GM18520 (cell line): Measurements from ENCODE around the gene TAF9.
"Not testable (repeated sequence)": the region's sequence is repeated elsewhere in the genome, so short reads cannot be mapped to it uniquely, and the experiment has no call there.

Source experiments
- ATAC-seq: cut with Tn5 transposase; IDR thresholded peaks from one replicate; pipeline ENCODE4 v1.9.1; 2021; ENCODE audit not compliant: unreplicated experiment

Gene TAF9, protein sequence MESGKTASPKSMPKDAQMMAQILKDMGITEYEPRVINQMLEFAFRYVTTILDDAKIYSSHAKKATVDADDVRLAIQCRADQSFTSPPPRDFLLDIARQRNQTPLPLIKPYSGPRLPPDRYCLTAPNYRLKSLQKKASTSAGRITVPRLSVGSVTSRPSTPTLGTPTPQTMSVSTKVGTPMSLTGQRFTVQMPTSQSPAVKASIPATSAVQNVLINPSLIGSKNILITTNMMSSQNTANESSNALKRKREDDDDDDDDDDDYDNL

GRCh38 chr5:69369340-69370121 is at the start of gene TAF9, which contains the start of the genes AK6 and RAD17:
Gene TAF9, minus strand, starts transcription at chr5:69369520. Its CDS starts 3,783 bp downstream, at chr5:69365737.
Gene AK6, minus strand, starts transcription at chr5:69369520. Its CDS starts 30 bp downstream, at chr5:69369490.
Gene RAD17, plus strand, starts transcription at chr5:69369818. Its CDS starts 2,391 bp downstream, at chr5:69372209.
- ATAC-seq = peak; percentile 89

DNA sequence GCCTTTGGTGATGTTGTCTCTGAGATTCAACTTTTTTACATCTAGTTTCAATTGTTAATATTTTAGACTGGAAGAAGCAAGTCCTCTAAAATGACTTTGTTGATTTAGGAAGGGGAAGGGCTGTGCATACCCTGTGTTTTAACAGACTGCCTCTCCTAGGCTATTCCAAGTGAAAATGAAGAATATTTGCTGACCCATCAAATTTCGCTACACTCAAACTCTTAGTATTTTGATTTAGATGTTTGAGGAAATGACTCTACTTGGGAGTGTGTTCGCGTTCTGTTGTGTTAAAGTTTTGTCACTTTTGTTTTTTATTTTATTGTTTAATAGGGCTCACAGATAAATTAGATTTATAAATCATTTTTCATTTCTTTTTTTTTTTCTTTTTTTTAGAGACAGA is 49.2 kb upstream of the TAF9 start:
- ATAC-seq = no peak

DNA sequence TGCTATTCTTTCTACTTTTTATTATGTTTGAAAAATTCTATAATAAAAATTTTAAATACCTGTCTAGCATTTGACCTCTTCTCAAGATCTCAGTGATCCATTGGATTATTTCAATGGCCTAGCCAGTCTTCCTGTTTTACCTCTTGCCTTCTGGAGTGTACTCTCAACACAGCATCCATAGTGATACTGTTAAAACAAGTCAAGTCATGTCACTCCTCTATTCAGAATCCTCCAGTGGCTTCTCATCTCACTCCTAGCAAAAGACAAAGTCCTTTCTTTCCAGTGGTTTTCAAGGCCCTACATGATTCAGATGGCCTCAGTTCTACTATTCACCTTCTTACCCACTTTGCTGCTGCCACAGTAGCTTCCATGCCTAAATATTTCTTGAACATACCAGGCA is 47.4 kb upstream of the TAF9 start:
- no peak for ATAC-seq

GRCh38 chr5:69416180-69416579 is 46.9 kb upstream of the TAF9 start:
- no peak for ATAC-seq

GRCh38 chr5:69415584-69415958 is 46.3 kb upstream of the TAF9 start:
- ATAC-seq = no peak

GRCh38 chr5:69414885-69415583 is 45.7 kb upstream of the TAF9 start, which contains the start of gene MARVELD2:
Gene MARVELD2, plus strand, starts transcription at chr5:69415116. Its CDS starts 4,270 bp downstream, at chr5:69419386.
- ATAC-seq = peak; percentile 58

GRCh38 chr5:69404659-69405330 is 35.5 kb upstream of the TAF9 start:
- ATAC-seq = no peak

DNA sequence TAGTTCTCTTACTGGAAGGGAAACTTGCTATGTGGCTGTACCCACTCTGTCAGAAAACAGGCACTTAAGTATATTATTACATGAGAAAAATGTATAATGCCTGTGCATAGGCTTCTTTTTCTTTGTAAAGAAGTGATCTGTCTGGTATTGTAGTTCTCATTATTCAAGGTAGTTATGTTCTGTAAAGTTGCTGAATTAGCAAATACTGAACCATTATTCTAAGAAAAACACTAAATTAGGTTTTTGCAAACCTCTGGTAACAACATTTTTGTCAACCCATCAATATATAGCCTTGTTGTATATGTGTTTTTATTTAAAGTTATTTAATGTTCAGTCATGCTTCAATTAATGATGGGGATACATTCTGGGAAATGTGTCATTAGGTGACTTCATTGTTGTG is 9.1 kb upstream of the TAF9 start:
- ATAC-seq = no peak

DNA sequence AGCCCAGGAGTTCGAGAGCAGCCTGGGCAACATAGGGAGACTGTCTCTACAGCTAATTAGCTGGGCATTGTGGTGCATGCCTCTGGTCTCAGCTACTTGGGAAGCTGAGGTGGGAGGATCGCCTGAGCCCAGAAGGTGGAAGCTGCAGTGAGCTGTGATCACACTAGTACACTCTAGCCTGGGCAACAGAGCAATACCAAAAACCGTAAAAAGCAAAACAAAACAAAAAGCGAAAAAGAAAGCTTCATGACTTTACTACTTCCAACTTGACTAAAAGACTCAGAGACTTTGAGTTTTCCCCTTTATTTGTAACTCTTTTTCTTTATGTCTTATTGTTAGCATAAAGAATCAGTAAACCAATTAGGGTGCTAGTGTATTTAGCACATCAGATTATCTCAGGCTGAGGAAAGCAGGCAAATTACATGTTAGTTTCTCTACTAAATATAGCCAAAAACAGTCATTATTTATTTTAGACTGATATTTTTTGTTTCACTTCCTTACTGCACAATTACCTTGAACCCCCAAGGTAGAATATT is 5.7 kb upstream of the TAF9 start:
- ATAC-seq = peak; percentile 66

- no peak for ATAC-seq
Measured at GRCh38 chr5:69372394-69372793, 3.1 kb upstream of the TAF9 start.

GRCh38 chr5:69370335-69370734 is 1.0 kb upstream of the TAF9 start:
- ATAC-seq = not testable (repeated sequence)

DNA sequence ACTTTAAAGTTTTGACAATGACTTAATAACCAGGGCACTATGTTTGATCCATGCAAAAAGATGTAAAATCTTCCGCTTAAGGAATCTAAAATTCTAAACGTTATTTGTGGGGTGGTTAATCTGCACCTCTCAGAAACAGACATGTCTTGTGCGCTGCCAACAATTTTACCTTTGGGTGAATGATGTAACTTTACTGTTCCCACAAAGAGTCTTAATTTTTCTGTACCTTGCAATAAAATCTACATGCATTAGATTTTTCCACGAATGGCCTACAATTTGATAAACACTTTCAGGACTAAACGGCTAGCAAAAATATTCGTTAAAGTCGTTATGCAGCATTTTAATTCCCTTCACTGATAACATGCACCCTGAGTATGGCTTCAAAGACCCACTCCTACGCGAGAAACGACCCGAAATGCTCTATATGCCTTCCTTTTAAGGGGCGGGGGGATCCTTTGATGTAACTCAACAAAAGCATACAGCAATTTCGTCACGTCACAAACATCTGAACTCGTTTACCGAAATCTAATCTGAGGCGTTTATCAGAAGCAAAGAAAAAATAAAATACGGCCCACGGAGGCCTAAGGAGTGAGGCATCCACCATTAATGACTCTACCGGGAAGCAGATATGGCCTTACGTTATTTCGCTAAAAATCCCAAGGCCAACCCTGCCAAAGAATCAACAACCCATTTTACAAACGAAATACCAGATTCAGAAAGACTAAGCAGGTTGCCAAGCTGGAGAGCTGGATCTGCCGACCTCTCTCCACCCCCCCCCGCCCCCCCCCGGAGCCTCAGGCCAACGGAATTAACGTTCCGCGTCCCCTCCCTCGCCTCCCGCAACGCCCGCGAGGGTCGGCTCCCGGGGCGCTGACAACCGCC is 621 bp downstream of the TAF9 start:
- ATAC-seq = peak; percentile 15

DNA sequence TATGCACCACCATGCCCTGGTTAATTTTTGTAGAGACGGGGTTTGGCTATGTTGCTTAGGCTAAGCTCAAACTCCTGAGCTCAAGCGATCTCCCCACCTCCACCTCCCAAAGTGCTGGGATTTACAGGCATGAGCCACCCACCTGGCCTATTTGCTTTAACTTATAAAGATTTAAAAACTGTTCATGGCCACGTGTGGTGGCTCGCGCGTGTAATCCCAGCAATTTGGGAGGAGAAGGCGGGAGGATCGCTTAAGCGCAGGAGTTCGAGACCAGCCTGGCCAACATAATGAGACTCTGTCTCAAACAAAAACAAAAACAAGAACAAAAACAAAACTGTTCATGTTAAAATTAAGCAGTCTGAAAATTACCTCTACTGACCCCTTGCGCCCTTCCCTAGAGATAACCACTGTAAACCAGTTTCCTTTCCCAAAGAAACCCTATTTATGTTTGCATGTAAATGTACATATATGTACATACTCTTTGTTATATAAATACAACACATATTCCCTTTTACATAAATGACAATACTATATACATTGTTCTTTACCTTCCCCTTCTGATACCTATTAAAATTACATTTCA is 1.5 kb downstream of the TAF9 start:
- ATAC-seq = no peak

DNA sequence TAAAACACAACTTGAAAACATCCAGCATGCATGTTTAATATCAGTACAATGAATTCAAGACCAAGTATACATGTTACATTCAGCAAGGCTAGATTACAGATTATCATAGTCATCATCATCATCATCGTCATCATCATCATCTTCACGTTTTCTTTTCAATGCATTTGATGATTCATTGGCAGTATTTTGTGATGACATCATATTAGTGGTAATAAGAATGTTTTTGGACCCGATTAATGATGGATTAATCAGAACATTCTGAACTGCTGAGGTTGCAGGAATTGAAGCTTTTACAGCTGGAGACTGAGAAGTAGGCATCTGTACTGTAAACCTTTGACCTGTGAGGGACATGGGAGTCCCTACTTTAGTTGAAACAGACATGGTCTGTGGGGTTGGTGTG is 4.5 kb downstream of the TAF9 start:
- ATAC-seq = no peak

DNA sequence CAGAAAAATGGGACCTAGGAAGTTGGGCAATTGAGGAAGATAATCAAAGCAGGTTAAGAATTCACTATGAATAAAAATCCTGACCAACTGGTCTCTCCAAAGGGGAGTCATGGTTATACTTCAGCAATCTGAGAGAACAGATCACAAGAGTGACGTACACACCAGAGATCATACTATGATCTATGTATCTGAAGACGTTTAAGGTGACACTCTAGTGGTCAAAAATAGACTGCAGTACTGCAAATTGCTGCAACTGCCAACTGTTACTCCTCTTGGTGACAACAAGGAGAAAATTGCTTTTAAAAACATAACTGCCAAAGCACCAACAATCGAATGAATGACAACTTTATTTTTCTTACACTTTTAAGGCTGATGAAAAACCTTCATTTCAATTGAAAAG is 4.9 kb downstream of the TAF9 start:
- ATAC-seq = no peak

DNA sequence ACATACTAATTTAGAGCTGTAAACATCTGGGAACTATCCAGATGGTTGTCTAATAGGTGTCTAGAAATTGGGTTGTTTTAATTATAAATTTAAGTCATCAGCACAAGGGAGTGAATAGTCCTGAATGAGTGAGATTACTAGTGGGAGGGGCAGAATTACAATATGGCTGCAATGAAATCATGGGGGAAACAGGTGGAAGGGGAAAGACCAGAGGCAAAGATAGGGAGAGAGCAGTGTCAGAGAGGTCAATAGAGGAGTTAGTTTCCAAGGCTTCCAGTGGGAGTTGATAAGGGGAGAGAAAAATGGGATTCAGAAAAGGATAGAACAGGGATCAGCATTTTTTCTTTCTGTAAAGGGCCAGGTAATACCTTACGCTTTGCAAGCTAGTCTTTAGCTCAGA is 8.9 kb downstream of the TAF9 start:
- ATAC-seq = no peak

DNA sequence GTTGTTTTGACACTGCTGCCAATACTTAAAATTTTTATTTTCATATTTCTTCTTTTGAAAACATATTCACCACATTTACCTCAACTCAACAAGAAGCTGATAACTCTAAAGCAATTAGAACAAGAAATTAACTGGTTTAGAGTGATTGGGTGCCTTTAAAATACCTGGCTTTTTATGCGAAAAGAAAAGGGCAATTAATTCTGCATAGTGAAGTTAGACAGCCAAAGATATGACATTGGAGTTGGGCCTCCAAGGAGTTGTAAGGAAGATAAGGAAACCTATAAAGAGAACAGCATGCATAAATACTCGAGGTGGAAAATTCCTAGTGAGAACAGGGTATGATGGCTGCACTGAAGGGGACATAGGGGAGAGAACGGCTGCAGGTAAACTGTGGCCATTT is 9.6 kb downstream of the TAF9 start:
- no peak for ATAC-seq

GRCh38 chr5:69350664-69351063 is 18.7 kb downstream of the TAF9 start:
- no peak for ATAC-seq

DNA sequence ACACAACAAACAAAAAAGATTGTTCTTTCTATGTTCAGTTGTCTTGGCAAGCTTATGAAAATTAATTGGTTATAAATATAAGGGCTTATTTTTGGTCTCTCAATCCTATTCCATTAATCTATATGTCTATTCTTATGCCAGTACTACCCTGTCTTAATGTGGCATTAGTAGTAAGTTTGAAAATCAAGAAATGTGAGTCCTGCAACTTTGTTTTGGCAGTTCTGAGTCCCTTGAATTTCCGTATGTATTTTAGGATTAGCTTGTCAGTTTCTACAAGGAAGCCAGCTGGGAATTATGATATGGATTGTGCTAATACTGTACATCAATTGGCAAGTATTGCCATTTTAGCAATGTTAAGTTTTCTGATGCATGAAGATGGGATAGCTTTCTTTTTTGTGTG is 26.2 kb downstream of the TAF9 start:
- ATAC-seq = no peak
